RWPE2 (cell line): ENCODE data around the gene ANKRD28.
A peak's percentile ranks its signal among the peaks of the same experiment; 100 is the strongest.

Experiments used
- ATAC-seq: fragments of 200-7000 bp; cut with Tn5 transposase; 3 replicates; pipeline ENCODE4 v1.9.1; 2021; ENCODE audit warnings: low read depth
- DNase-seq: peaks from one replicate; pipeline ENCODE4 v3.0.0-alpha.2; 2020; ENCODE audit warnings: low spot score
- H3K27ac ChIP-seq: fragments of 450-650 bp; 2 replicates; pipeline ENCODE4 v1.5.1; 2017; ENCODE audit warnings: mild to moderate bottlenecking; ENCODE audit not compliant: poor library complexity, severe bottlenecking
- H3K27me3 ChIP-seq: fragments of 250-450 bp; sonication (Bioruptor Pico); 2 replicates; pipeline ENCODE4 v1.5.1; 2021; ENCODE audit warnings: mild to moderate bottlenecking, moderate library complexity; ENCODE audit not compliant: insufficient read depth, poor library complexity, severe bottlenecking
- H3K36me3 ChIP-seq: fragments of 250-450 bp; sonication (Bioruptor Pico); 2 replicates; pipeline ENCODE4 v1.5.1; 2020; ENCODE audit warnings: low read depth, mild to moderate bottlenecking, moderate library complexity
- H3K4me1 ChIP-seq: fragments of 250-450 bp; sonication (Bioruptor Pico); 2 replicates; pipeline ENCODE4 v1.5.1; 2021; ENCODE audit warnings: mild to moderate bottlenecking, moderate library complexity; ENCODE audit not compliant: insufficient read depth, poor library complexity, severe bottlenecking
- H3K4me3 ChIP-seq: fragments of 250-450 bp; sonication (Bioruptor Pico); 2 replicates; pipeline ENCODE4 v1.5.1; 2021; ENCODE audit warnings: mild to moderate bottlenecking, moderate library complexity; ENCODE audit not compliant: severe bottlenecking
- H3K9me3 ChIP-seq: fragments of 250-450 bp; sonication (Bioruptor Pico); 2 replicates; pipeline ENCODE4 v1.5.1; 2021; ENCODE audit warnings: mild to moderate bottlenecking, moderate library complexity; ENCODE audit not compliant: severe bottlenecking
- CTCF ChIP-seq: fragments of 450-650 bp; IDR thresholded peaks from one replicate; pipeline ENCODE4 v1.5.1; 2017; ENCODE audit warnings: mild to moderate bottlenecking, moderate library complexity; ENCODE audit not compliant: poor library complexity, severe bottlenecking

The ANKRD28 gene

GRCh38 chr3:15794842-15795650 lies 2.7 kb downstream of the ANKRD28 start:
- peak overlapping the region; percentile 99 for H3K27ac ChIP-seq
- H3K36me3 ChIP-seq, result peaks cover 48% of the 10 kb centered on the region
- peak; percentile 20 for TF ChIP-seq CTCF
- peaks cover 46% of the 10 kb centered on the region for H3K4me1 ChIP-seq
- H3K9me3 ChIP-seq, result peaks cover 7% of the 10 kb centered on the region
- no peaks in the 10 kb centered on the region for H3K27me3 ChIP-seq
- ATAC-seq, result no peak
- H3K4me3 ChIP-seq, result peak overlapping the region; percentile 33
- no peak for DNase-seq

GRCh38 chr3:15794303-15794771 lies 3.4 kb downstream of the ANKRD28 start:
- ATAC-seq (0 out of 3 replicates have a peak, but pooled peaks have one; percentile 19), DNase-seq (no peak)
- Histone ChIP-seq H3K9me3 (peaks cover 7% of the 10 kb centered on the region), H3K27me3 (no peaks in the 10 kb centered on the region), H3K36me3 (peaks cover 55% of the 10 kb centered on the region), H3K27ac (peak overlapping the region; percentile 99), H3K4me1 (peaks cover 39% of the 10 kb centered on the region), H3K4me3 (peak overlapping the region; percentile 33)
- TF ChIP-seq CTCF, result no peak

GRCh38 chr3:15791525-15791924 lies 6.3 kb downstream of the ANKRD28 start:
- Histone ChIP-seq H3K27ac (no peak overlapping the region), H3K27me3 (no peaks in the 10 kb centered on the region), H3K9me3 (peaks cover 7% of the 10 kb centered on the region), H3K36me3 (peaks cover 63% of the 10 kb centered on the region), H3K4me1 (peaks cover 26% of the 10 kb centered on the region), H3K4me3 (no peak overlapping the region)
- no peak for DNase-seq
- TF ChIP-seq CTCF, result no peak
- ATAC-seq, result no peak

GRCh38 chr3:15787941-15788340 lies 9.8 kb downstream of the ANKRD28 start:
- no peak for DNase-seq
- Histone ChIP-seq H3K4me3 (no peak overlapping the region), H3K27ac (no peak overlapping the region), H3K4me1 (peaks cover 13% of the 10 kb centered on the region), H3K36me3 (peaks cover 44% of the 10 kb centered on the region), H3K27me3 (no peaks in the 10 kb centered on the region), H3K9me3 (peaks cover 7% of the 10 kb centered on the region)
- ATAC-seq, result no peak
- no peak for TF ChIP-seq CTCF

- no peak for TF ChIP-seq CTCF
- Histone ChIP-seq H3K9me3 (peaks cover 7% of the 10 kb centered on the region), H3K4me3 (no peak overlapping the region), H3K4me1 (peaks cover 18% of the 10 kb centered on the region), H3K27ac (no peak overlapping the region), H3K36me3 (peaks cover 40% of the 10 kb centered on the region), H3K27me3 (no peaks in the 10 kb centered on the region)
- DNase-seq (no peak), ATAC-seq (no peak)
Measured at GRCh38 chr3:15787526-15787925, 10.3 kb downstream of the ANKRD28 start.
